Measurements from ENCODE around the gene GSDMA. TPM values are rescaled to one million over a fixed set of nuclear protein-coding genes. Genes with fewer than 3 reads are reported as not detected.

The GSDMA gene
- total RNA-seq, 2 donors from 2014 or later = 0.24 to 1.1 TPM

GRCh38 chr17:39926135-39926587 is 36.6 kb upstream of the GSDMA start:
- H3K4me3 Mint-ChIP-seq = peak overlapping the region; percentile 96
- H3K9me3 Mint-ChIP-seq = no peaks in the 10 kb centered on the region
- no peak for DNase-seq (ENCODE audit: low spot score)
- H3K4me1 Mint-ChIP-seq (ENCODE audit: low read depth in 2 of 2) = peaks cover 57 to 60% of the 10 kb centered on the region in 2 donors
- no peak for ATAC-seq
- H3K27ac Mint-ChIP-seq = peak overlapping the region; percentile 90
- H3K27me3 Mint-ChIP-seq = no peaks in the 10 kb centered on the region
- no peaks in the 10 kb centered on the region for H3K36me3 Mint-ChIP-seq

DNA sequence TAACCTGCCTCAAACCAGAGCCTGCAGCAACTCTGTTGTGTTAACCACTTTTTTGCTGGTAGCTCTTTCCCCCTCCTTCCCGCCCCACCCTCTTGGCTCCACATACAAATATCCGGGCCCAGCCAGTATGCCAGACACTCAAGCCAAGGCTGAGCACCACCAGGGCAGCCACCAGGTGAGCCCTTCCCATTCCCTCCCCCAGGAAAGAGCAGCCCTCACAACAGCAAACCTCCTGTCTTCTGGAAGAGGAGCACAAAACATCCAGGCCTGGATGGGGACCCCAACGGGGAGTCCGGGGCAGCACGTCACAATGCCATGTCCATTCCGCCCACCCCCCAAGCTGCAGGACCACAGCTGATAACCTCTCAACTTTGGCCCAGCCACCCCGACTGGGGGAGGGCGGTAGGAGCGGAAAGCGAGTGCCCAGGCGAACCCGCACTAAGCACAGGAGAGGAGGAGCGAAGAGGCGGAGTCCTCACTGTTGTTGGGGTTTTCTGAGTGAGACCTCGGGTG is 36.2 kb upstream of the GSDMA start:
- Mint-ChIP-seq H3K9me3 (no peaks in the 10 kb centered on the region), H3K27ac (peak overlapping the region; percentile 90), H3K36me3 (no peaks in the 10 kb centered on the region), H3K4me3 (peak overlapping the region; percentile 96), H3K27me3 (no peaks in the 10 kb centered on the region), H3K4me1 (ENCODE audit: low read depth in 2 of 2) (peaks cover 52 to 56% of the 10 kb centered on the region in 2 donors)
- peak; percentile 72 to 73 for ATAC-seq
- DNase-seq (ENCODE audit: low spot score) = peak; percentile 80

- no peaks in the 10 kb centered on the region for H3K27me3 Mint-ChIP-seq
Observed at GRCh38 chr17:39927101-39927928, 35.5 kb upstream of the GSDMA start, which contains the start of the genes LRRC3C and ORMDL3. Gene LRRC3C (plus strand): TSS chr17:39927732. CDS start chr17:39941524, 13,792 bp downstream. Gene ORMDL3 (minus strand): TSS chr17:39927601. CDS start chr17:39924203, 3,398 bp downstream.

DNA sequence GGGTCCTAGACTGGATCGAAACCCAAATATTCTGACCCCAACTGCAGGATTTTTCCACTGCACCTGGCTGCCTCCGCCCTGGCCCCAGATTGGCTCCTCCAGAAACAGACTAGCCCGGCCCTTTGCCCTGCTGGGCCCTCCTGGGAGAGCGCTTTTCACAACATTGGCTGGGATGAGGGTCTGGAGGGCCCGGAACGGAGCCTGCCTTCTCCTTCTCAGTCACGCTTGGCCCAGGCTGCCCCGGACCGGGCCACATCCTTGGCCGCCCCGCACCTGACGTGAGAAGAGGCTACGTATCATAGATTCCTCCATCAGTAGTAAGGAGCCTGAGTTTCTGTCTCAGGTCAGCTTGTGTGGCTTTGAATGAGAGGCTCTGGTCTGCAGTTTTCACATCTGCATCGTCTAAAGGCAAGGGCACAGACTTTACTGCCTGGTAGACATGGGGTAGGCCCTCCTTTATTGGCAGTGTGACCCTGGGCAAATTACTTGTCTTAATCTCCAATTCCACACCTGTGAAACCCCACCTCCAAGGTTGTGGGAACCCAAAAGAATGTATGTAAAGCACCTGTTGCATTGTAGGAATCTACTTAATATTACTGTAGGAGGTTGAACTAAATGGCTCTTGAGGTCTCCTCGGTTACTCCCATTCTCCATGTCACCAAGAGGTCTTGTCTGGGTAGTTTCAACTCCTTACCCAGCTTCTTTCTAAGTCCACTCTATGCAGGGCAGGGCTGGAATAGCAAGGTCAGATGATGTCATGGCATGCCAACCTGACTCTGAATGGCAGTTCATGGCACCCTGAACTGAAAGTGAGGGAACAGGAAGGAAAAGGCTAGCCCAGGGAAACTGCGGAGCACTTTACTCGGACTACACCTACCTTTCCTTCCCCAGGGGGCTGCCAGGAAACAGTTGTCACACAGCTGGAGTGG is 34.6 kb upstream of the GSDMA start:
- H3K36me3 Mint-ChIP-seq = no peaks in the 10 kb centered on the region
- peak; percentile 1 to 2 for ATAC-seq

More at GRCh38 chr17:39927101-39927928, 35.5 kb upstream of the GSDMA start, which contains the start of the genes LRRC3C and ORMDL3:
- Mint-ChIP-seq H3K4me3 (peak within 1 kb of the TSS; percentile 96), H3K4me1 (ENCODE audit: low read depth in 2 of 2) (peaks cover 46 to 49% of the 10 kb centered on the region in 2 donors), H3K36me3 (no peaks in the 10 kb centered on the region), H3K27ac (peak within 1 kb of the TSS; percentile 90), H3K9me3 (no peaks in the 10 kb centered on the region)
- peak; percentile 93 for DNase-seq (ENCODE audit: low spot score)
- ATAC-seq = peak; percentile 94 to 96

DNA sequence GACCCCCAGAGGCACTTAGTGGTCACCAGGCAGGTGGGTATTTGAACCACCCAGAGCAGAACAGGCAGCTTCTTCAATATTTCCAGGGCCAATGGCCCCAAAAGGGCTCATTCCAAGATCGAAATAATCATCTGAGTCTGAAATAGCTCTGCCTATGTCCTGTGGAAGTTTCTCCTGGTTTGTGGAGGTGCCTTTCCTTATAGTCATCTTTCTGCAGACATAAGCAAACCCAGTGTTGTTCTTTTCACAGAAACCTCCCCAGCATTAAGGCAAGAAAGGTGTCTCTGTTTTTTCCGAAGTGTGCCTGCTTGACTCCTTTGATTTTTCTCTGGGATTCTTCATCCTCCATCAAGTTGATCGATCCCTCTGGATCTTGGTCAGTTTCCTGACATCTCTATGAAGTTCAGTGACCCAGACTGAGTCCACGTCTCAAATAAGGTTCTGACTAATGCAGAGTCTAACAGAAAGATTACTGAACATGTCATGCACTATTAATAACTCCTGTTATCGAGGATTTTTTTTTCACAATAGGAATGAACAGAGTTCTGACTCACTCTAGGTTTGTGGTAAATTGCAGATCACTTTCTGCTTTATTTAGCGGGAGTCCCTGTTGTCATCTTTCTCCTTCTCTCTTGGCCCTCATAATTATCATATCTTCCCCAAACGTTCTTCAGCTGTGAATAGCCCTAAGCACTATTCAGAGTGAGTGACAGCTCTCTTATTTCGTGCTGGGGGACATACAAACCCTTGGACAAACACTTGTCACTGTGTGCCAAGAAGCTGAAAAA is 33.8 kb upstream of the GSDMA start:
- Mint-ChIP-seq H3K9me3 (no peaks in the 10 kb centered on the region), H3K36me3 (no peaks in the 10 kb centered on the region), H3K27me3 (no peaks in the 10 kb centered on the region), H3K4me1 (ENCODE audit: low read depth in 2 of 2) (peaks cover 39% of the 10 kb centered on the region in 2 donors), H3K27ac (peak overlapping the region in 1 of 2 donors; percentile 23), H3K4me3 (peak overlapping the region; percentile 70)
- ATAC-seq (peak in 1 of 2 donors; percentile 8), DNase-seq (ENCODE audit: low spot score) (no peak)

More for the DNA sequence above, 34.6 kb upstream of the GSDMA start:
- H3K4me1 Mint-ChIP-seq (ENCODE audit: low read depth in 2 of 2) = peaks cover 41 to 44% of the 10 kb centered on the region in 2 donors
- H3K27me3 Mint-ChIP-seq = no peaks in the 10 kb centered on the region
- DNase-seq (ENCODE audit: low spot score) = no peak
- peak overlapping the region; percentile 96 for H3K4me3 Mint-ChIP-seq
- H3K9me3 Mint-ChIP-seq = no peaks in the 10 kb centered on the region
- peak overlapping the region; percentile 90 for H3K27ac Mint-ChIP-seq

DNA sequence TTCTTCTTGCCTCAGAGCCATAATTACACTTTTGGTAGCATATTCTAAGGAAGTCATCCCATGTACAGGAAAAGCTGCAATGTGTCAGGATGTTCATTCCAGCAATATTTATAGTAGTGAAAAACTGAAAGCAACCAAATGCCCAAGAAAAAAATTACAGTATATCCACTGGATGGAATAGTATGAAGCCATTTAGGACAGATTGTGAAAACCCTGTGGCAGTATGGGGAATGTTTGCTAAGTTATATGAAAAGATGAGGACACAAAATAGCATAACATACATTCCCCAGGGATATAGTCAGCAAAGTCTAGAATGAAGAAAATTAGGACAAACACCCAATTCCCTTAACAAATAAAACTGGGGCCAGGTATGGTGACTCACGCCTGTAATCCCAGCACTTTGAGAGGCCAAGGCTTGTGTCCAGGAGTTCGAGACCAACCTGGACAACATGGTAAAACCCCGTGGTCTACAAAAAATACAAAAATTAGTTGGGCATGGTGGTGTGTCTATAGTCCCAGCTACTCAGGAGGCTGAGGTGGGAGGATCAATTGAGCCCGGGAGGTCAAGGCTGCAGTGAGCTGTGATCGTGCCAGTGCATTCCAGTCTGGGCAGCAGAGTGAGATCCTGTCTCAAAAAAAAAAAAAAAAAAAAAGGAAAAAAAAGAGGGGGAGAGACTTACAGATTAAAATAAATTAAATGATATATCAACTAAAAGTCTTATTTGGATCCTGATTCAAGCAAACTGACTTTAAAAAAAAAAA is 33.0 kb upstream of the GSDMA start:
- no peaks in the 10 kb centered on the region for H3K27me3 Mint-ChIP-seq
- peaks cover 31 to 33% of the 10 kb centered on the region in 2 donors for H3K4me1 Mint-ChIP-seq (ENCODE audit: low read depth in 2 of 2)
- H3K27ac Mint-ChIP-seq = peak overlapping the region in 1 of 2 donors; percentile 23
- no peaks in the 10 kb centered on the region for H3K36me3 Mint-ChIP-seq
- ATAC-seq (no peak), DNase-seq (ENCODE audit: low spot score) (no peak)
- peak overlapping the region; percentile 70 for H3K4me3 Mint-ChIP-seq
- no peaks in the 10 kb centered on the region for H3K9me3 Mint-ChIP-seq

- Mint-ChIP-seq H3K9me3 (no peaks in the 10 kb centered on the region), H3K27me3 (peaks cover 0 to 2% of the 10 kb centered on the region in 2 donors), H3K4me1 (ENCODE audit: low read depth in 2 of 2) (peaks cover 4 to 10% of the 10 kb centered on the region in 2 donors), H3K36me3 (no peaks in the 10 kb centered on the region), H3K27ac (no peak overlapping the region), H3K4me3 (no peak overlapping the region)
- no peak for DNase-seq (ENCODE audit: low spot score)
- no peak for ATAC-seq
Observed at GRCh38 chr17:39933912-39934311, 28.9 kb upstream of the GSDMA start.

GRCh38 chr17:39934324-39934723 is 28.5 kb upstream of the GSDMA start:
- ATAC-seq = no peak
- Mint-ChIP-seq H3K9me3 (no peaks in the 10 kb centered on the region), H3K4me3 (no peak overlapping the region)

GRCh38 chr17:39935909-39936308 is 26.9 kb upstream of the GSDMA start:
- Mint-ChIP-seq H3K27me3 (peaks cover 0 to 2% of the 10 kb centered on the region in 2 donors), H3K27ac (no peak overlapping the region), H3K36me3 (no peaks in the 10 kb centered on the region), H3K4me3 (no peak overlapping the region), H3K4me1 (ENCODE audit: low read depth in 2 of 2) (peaks cover 8 to 10% of the 10 kb centered on the region in 2 donors), H3K9me3 (no peaks in the 10 kb centered on the region)
- ATAC-seq (no peak), DNase-seq (ENCODE audit: low spot score) (no peak)

More at GRCh38 chr17:39934324-39934723, 28.5 kb upstream of the GSDMA start:
- H3K4me1 Mint-ChIP-seq (ENCODE audit: low read depth in 2 of 2) = peaks cover 2 to 6% of the 10 kb centered on the region in 2 donors
- no peak for DNase-seq (ENCODE audit: low spot score)
- H3K36me3 Mint-ChIP-seq = no peaks in the 10 kb centered on the region
- no peak overlapping the region for H3K27ac Mint-ChIP-seq
- H3K27me3 Mint-ChIP-seq = peaks cover 0 to 2% of the 10 kb centered on the region in 2 donors

DNA sequence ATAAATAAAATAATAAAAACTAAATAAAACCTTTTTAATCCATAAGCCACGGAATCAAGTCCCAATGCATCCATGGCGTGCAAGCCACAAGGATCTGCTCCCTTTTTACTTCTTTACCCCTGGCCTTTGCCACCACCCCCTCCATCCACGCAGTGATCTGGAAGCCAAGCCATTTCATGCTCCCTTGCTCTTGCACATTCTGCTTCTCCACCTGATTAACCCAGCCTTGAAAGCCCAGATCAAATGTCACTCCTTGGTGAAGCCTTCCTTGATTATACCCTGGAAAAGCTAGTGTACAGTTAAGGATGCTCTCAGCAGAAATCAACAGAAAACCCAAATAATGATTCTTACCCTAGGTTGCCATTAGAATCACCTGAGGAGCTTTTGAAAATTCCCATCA is 25.4 kb upstream of the GSDMA start:
- H3K4me1 Mint-ChIP-seq (ENCODE audit: low read depth in 2 of 2) = peaks cover 8 to 10% of the 10 kb centered on the region in 2 donors
- DNase-seq (ENCODE audit: low spot score) = no peak
- no peaks in the 10 kb centered on the region for H3K9me3 Mint-ChIP-seq
- H3K27me3 Mint-ChIP-seq = peaks cover 0 to 2% of the 10 kb centered on the region in 2 donors
- H3K36me3 Mint-ChIP-seq = no peaks in the 10 kb centered on the region
- ATAC-seq = no peak
- H3K27ac Mint-ChIP-seq = no peak overlapping the region
- no peak overlapping the region for H3K4me3 Mint-ChIP-seq

DNA sequence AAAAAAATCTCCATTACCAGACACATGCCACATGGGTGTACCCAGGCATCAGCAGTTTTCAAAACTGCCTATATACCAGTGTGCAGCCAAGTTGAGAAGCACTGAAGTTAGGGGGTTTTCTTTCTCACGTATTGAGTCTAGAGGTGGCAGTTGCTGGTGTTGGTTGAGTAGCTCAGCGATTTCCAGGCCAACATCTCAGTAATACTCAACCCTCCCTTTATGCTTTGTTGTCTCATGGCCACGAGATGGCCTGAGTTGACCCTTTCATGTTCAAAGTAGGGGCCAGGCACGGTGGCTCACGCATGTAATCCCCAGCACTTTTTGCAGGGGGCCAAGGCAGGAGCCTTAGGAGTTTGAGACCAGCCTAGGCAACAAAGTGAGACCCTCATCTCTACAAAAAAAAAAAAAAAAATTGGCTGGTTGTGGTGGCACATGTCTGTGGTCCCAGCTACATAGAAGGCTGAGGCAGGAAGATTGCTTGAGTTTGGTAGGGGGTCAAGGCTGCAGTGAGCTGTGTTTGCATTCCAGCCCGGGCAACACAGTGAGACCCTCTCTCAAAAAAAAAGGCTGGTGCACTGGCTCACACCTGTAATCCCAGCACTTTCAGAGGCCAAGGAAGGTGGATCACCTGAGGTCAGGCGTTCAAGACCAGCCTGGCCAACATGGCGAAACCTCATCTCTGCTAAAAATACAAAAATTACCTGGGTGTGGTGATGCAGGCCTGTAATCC is 24.5 kb upstream of the GSDMA start:
- no peak for ATAC-seq
- Mint-ChIP-seq H3K36me3 (no peaks in the 10 kb centered on the region), H3K4me1 (ENCODE audit: low read depth in 2 of 2) (peaks cover 8 to 10% of the 10 kb centered on the region in 2 donors), H3K4me3 (no peak overlapping the region), H3K9me3 (no peaks in the 10 kb centered on the region), H3K27ac (no peak overlapping the region), H3K27me3 (peaks cover 0 to 4% of the 10 kb centered on the region in 2 donors)
- DNase-seq (ENCODE audit: low spot score) = no peak

Data from natural killer cell treated with Interleukin-12 subunit alpha and Interleukin-12 subunit beta and Interleukin-15 and Interleukin-18, amount 100 ng/mL, for 72 hours (primary cell).